SK-N-SH treated with all-trans-retinoic acid at 6 μM for 48 hours (cell line): ENCODE results near the gene MEIOSIN.

Experiments
- ATAC-seq: fragments of 200-7000 bp; cut with Tn5 transposase; 3 replicates; pipeline ENCODE4 v1.9.1; 2020; ENCODE audit warnings: mild to moderate bottlenecking, moderate library complexity
- BACH2 ChIP-seq: fragments of 250-450 bp; sonication (Bioruptor Pico); IDR thresholded peaks from 2 replicates; pipeline ENCODE4 v1.9.0; 2021; ENCODE audit warnings: mild to moderate bottlenecking, borderline replicate concordance
- CREB5 ChIP-seq: fragments of 250-450 bp; sonication (Bioruptor Pico); IDR thresholded peaks from 2 replicates; pipeline ENCODE4 v1.5.1; 2020; ENCODE audit warnings: low read depth, mild to moderate bottlenecking, moderate library complexity
- CSDC2 ChIP-seq: fragments of 250-450 bp; sonication (Bioruptor Pico); IDR thresholded peaks from 2 replicates; pipeline ENCODE4 v1.5.0; 2020; ENCODE audit warnings: mild to moderate bottlenecking, moderate library complexity
- CSRNP3 ChIP-seq: fragments of 250-450 bp; sonication (Bioruptor Pico); IDR thresholded peaks from 2 replicates; pipeline ENCODE4 v1.5.1; 2021; ENCODE audit warnings: mild to moderate bottlenecking, moderate library complexity
- PATZ1 ChIP-seq: fragments of 250-450 bp; sonication (Bioruptor Pico); IDR thresholded peaks from 2 replicates; pipeline ENCODE4 v1.8.0; 2020; ENCODE audit warnings: mild to moderate bottlenecking, moderate library complexity, borderline replicate concordance
- POU6F1 ChIP-seq: fragments of 250-450 bp; sonication (Bioruptor Pico); IDR thresholded peaks from 2 replicates; pipeline ENCODE4 v1.8.0; 2021; ENCODE audit warnings: low read depth, mild to moderate bottlenecking, moderate library complexity, borderline replicate concordance
- RARB ChIP-seq: fragments of 250-450 bp; sonication (Bioruptor Pico); IDR thresholded peaks from 2 replicates; pipeline ENCODE4 v1.8.0; 2021; ENCODE audit warnings: mild to moderate bottlenecking, moderate library complexity
- SNAI2 ChIP-seq: fragments of 250-450 bp; sonication (Bioruptor Pico); IDR thresholded peaks from 2 replicates; pipeline ENCODE4 v1.5.0; 2020; ENCODE audit warnings: mild to moderate bottlenecking, moderate library complexity
- TCF4 ChIP-seq: fragments of 250-450 bp; sonication (Bioruptor Pico); IDR thresholded peaks from 2 replicates; pipeline ENCODE4 v1.8.0; 2021; ENCODE audit warnings: mild to moderate bottlenecking, moderate library complexity, borderline replicate concordance
- TOX ChIP-seq: fragments of 250-450 bp; sonication (Bioruptor Pico); IDR thresholded peaks from 2 replicates; pipeline ENCODE4 v1.8.0; 2021; ENCODE audit warnings: mild to moderate bottlenecking, moderate library complexity, borderline replicate concordance
- TSHZ2 ChIP-seq: fragments of 250-450 bp; sonication (Bioruptor Pico); IDR thresholded peaks from 2 replicates; pipeline ENCODE4 v1.5.0; 2020; ENCODE audit warnings: mild to moderate bottlenecking, moderate library complexity
- ZC3H10 ChIP-seq: fragments of 250-450 bp; sonication (Bioruptor Pico); IDR thresholded peaks from 2 replicates; pipeline ENCODE4 v1.5.1; 2021; ENCODE audit warnings: mild to moderate bottlenecking, moderate library complexity
- ZFP3 ChIP-seq: fragments of 250-450 bp; sonication (Bioruptor Pico); IDR thresholded peaks from 2 replicates; pipeline ENCODE4 v1.5.0; 2020; ENCODE audit warnings: mild to moderate bottlenecking, moderate library complexity
- ZFP30 ChIP-seq: fragments of 450-650 bp; formaldehyde crosslinking; IDR thresholded peaks from 2 replicates; pipeline ENCODE4 v1.5.0; 2022; ENCODE audit warnings: mild to moderate bottlenecking, moderate library complexity
- ZNF70 ChIP-seq: fragments of 450-650 bp; formaldehyde crosslinking; IDR thresholded peaks from 2 replicates; pipeline ENCODE4 v1.5.0; 2020; ENCODE audit warnings: mild to moderate bottlenecking, moderate library complexity

Gene MEIOSIN

GRCh38 chr19:45691516-45692186, 41.6 kb upstream of the MEIOSIN start, which contains the start of gene SNRPD2:
TSS of gene SNRPD2 (minus strand) at chr19:45691953. CDS start at chr19:45691888, 65 bp downstream.
- ATAC-seq = peak; percentile 70
- TF ChIP-seq TSHZ2 (CRISPR knock-in tag) = peak; percentile 36; the same call in 1 of the 2 replicates
- TF ChIP-seq PATZ1 (CRISPR knock-in tag) = 0 out of 2 replicates have a peak, but pooled peaks have one; percentile 27
- TF ChIP-seq BACH2 = no peak

GRCh38 chr19:45692187-45693105, 40.8 kb upstream of the MEIOSIN start, which contains the start of gene QPCTL:
TSS of gene QPCTL (plus strand) at chr19:45692666. CDS start at chr19:45692704, 38 bp downstream.
- TF ChIP-seq ZC3H10 (CRISPR knock-in tag) (no peak), SNAI2 (CRISPR knock-in tag) (no peak), TCF4 (CRISPR knock-in tag) (no peak), POU6F1 (no peak), BACH2 (no peak), CREB5 (CRISPR knock-in tag) (no peak), ZFP30 (CRISPR knock-in tag) (no peak), TSHZ2 (CRISPR knock-in tag) (no peak), CSRNP3 (CRISPR knock-in tag) (no peak)

GRCh38 chr19:45693106-45693788, 40.0 kb upstream of the MEIOSIN start:
- peak; percentile 39 for ATAC-seq
- TF ChIP-seq TSHZ2 (CRISPR knock-in tag) (no peak), ZFP3 (CRISPR knock-in tag) (no peak), SNAI2 (CRISPR knock-in tag) (no peak), PATZ1 (CRISPR knock-in tag) (no peak), RARB (CRISPR knock-in tag) (no peak), ZFP30 (CRISPR knock-in tag) (no peak), ZNF70 (no peak), TOX (no peak), CSDC2 (CRISPR knock-in tag) (no peak)

More at GRCh38 chr19:45692187-45693105, 40.8 kb upstream of the MEIOSIN start, which contains the start of gene QPCTL:
- ATAC-seq = peak; percentile 97
